ENCODE results near the gene HSP90AB1.

HSP90AB1 gene

GRCh38 chr6:44292661-44293365 lies 45.9 kb downstream of the HSP90AB1 start:
- DNase-seq = no peak

DNA sequence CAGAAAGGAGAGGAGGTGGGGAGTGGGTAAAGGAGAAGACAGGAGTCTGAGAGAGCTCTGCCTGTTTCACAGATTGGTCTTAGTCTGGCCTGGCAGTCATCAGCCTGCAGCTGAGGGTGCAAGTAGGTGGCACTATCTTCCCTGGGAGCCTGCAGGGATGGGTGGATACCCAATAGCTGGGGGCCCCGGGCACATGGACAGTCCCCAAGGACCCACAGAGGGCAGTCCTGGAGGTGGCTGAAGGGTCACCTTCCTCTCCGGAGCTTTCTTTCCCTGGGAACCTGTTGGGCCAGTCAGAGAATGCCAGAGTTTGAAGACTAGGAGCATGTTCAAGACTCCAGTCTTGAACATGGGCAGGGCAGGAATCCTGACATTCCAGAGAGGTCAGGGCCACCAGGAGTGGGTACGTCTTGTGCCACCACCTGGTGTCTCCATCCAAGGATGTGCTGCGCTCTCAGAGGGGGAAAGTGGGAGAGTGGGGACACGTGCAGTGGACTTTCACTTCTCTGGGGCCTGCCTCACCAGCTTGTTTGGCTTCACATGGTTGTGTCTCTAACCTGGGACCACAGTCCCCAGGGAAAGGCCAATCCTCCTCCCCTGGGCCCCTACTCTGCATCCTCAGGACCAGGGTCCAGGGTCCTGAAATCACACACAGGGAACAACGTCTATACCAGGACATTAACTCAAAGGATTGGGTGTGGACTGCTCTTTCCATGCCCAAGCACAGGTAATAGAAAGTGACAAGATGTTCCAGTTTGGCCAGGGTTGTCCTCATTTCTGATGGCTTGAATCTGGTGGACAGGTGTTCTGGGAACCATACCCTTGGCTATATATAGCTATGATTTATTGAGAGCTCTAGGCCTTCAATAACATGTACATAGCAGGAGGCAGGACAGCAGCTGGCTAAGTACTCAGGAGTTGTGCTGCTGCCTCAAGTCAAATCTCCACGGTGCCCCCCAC lies 48.2 kb downstream of the HSP90AB1 start:
- DNase-seq = no peak

DNA sequence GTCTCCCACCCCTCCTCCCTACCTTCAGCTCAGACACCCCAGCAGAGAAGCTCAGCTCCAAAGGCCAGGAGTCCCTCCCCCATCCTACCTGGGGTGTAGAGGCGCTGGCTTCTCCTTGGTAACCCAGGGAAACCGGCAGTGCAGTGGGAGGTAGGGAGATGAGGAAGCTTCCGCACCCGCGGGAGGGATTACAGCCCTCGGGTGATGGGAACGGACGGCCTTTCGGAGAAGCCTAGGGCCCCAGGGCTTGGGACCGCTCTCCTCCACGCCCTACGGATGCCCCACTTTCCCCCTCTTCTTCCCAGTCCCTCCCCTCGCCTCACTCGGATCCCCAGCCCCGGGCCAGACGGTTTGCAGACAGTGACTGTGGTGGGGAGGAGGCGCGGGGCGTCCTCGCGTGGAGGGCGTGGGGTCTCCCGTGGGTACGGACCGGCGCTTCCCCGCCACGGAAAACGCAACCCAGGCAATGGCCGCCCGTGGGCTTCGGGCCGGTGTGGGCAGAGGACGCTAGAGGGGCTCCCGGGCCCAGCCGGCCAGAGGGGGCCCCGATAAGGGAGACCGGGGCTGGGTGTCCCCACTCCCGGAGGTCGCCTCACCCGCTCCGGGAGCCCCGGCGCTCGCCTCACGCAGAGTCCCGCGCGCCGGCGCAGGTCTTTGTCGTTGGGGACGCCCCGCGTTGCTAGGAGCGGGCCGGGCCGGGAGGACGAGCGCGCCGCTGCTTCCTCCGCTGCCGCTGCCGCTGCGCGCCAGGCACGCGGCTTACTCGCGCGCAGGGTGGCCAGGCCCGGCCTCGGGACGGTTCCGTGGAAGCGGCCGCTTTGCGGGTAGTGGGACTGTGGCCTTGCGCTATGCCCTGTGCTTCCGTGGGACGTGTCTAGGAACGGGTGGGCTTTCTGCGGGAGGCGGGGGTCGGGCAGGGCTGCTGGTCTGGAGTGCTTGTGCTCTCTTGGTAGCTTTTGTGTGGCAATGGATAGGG lies 50.5 kb downstream of the HSP90AB1 start:
- no peak for DNase-seq

DNA sequence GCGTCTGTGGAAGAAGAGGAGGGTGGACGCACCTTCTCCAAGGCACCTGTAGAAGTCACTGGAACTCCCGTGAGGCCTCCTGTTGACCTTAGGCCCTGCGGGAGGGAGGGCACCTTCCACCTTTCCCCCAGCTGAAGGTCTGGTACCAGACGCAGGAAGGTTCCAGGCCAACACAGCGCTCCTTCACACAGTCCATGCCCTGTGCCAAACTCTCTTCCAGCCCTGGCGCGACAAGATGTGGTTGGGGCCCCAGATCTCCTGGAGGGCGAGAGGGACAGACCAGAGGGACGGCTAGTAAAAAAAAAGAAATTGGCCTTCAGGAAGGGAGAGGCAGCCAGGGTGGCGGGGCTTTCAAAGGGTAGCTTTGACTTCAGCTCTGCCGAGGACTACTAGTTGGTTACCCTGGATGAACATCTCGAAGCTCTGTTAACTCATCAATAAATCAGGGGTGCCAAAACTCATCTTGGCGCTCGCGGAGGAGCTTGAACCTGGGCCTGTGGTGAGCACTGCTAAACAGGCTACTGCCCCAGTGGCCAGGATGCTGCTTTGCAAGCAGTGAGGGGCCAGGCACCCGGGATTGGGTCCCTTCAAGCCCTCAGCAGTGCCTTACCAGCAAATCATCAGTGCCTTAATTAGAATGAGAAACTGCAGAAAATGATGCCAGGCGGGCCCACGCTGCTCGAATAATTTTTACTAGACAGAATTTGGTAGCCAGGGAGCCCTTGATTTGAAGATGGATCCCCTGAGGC lies 51.3 kb downstream of the HSP90AB1 start:
- DNase-seq = no peak

DNA sequence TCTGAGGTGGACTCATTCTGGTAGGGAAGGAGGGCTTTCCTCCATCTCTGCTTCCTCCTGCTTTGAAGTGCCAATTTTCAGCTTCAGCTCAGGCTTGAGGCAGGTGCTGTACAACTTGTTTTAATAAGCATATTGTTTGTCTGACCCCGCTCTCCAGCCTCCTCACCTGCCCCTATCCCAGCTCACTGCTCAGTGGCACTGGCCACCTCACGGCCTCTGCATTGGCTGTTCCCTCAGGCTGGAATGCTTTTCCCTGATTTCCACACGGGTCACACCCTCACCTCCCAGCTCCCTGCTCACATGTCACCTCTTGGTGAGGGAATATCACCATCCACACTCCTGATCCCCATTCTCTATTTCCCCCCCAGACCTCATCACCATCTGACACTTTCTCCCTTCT lies 52.0 kb downstream of the HSP90AB1 start:
- no peak for DNase-seq

- no peak for DNase-seq
Observed at GRCh38 chr6:44300292-44300823, 53.5 kb downstream of the HSP90AB1 start.

DNA sequence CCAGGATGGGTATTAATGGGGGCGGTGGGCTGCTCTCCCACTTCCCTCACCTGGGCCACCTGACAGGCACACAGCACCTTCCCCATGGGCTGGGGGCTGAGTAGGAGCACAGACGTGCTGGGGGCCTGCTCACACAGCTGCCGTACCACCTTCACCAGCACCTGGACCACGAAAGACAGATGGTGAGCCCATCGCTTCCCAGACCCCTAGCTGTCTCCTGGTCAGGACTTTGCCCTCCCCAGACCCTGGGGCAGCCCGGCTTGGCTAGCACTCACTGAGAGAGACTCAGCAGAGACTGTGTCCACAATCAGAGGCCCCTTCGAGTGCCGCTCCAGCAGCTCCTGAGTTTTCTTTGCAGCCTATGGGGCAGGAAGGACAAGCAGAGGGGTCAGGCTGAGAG lies 54.2 kb downstream of the HSP90AB1 start:
- DNase-seq = no peak

DNA sequence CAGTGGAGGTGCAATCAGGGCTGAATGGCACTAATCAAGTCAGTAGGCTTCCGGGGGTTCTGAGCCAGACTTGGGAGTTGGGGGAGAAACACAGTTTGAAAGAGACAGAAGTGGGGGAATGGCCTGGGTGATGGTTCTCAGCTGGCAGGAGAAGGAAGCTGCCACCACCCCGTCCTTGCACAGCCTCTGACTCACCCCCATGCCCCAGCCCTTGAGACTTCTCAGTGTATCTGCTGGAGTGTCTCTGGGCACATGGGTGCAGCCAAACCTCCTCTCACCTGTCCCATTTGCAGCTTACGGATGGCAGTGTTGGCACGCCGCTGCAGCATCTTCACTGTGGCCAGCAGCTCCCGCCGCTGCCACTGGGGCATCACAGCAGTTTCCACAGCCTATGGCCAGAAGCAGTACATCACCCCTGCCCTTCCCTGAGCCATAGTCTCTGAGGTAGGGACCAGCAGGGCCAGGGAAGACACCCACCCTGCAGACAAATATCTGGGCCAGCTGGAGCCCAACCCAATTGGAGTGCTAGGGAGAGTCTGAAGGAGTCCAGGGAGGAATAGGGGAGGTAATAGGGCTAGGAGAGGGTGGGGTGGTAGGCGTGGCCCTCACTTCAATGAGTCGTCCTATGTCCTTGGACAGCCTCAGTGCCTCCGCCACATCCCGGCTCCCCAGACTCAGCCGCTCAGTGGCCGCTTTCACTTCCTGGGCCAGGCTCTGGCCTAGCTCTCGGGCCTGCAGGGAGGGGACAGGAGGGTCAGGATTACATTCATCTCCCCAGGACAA lies 55.1 kb downstream of the HSP90AB1 start:
- DNase-seq = no peak

DNA sequence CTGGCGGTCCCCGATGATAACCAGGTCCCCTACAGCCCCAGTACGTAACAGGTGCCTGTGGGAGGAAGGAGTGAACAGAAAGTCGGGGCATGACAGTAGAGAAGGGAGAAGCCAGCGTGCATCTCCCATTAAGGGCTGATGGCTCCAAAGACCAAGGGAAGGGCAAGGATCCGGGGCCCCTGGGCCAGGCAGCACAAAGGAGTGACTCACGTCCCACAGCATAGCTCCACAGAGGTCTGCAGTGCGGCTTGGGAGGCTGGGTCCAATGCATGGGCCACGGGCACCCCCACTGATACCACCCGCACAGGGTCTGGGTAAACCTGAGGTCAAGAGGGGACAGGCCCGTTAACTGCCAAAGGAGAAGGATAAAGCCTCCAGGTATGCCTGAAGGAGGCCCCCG lies 56.0 kb downstream of the HSP90AB1 start:
- no peak for DNase-seq

All from CD4-positive, alpha-beta T cell treated with Interleukin-15 for 1 hour (primary cell).